OCI-LY3 (cell line): Measurements from ENCODE around the gene PLEK2.

Experiments
- CTCF ChIP-seq: fragments of 200-600, 300-600 bp; sonication (generic); IDR thresholded peaks from 2 replicates; pipeline ENCODE4 v1.5.1; 2014; ENCODE audit warnings: antibody characterized with exemption, low read length, low read depth
- EZH2phosphoT487 ChIP-seq: fragments of 200-600 bp; shearing (Covaris generic); IDR thresholded peaks from 2 replicates; pipeline ENCODE4 v1.6.1; 2018; ENCODE audit warnings: antibody characterized with exemption, mixed run types, low read depth

- TF ChIP-seq EZH2phosphoT487 (no peak), CTCF (no peak)
These were observed 66.4 kb downstream of the PLEK2 start for GRCh38 chr14:67345583-67345982.
